ENCODE data around the gene CNKSR2. TPM values are rescaled to one million over a fixed set of nuclear protein-coding genes. Genes with fewer than 3 reads are reported as not detected.

The CNKSR2 gene
- total RNA-seq, 2 experiments from 2014 or later, result 14.4 to 14.8 TPM

DNA sequence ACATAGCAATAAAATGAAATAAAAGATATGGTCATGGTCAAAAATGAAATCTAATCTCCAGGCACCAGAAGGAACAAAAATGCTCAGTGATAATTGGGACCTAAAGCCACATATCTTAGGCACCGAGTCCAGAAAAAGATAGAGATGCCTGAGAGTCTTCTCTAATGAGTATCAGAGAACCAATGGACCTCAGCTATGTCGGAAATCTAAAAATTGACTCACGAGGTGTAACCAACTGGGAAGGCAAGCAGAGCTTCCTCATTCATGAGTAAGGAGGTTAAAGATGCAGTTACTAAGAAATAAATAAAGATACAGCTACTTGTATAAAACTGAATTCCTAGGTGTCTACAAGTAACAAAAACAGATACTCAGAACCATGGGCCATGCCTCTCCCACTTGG is 211.8 kb downstream of the CNKSR2 start:
- peaks cover 14% of the 10 kb centered on the region for H3K36me3 Mint-ChIP-seq (ENCODE audit: low read depth)
- no peak overlapping the region for H3K4me3 ChIP-seq (ENCODE audit: low read length)
- no peaks in the 10 kb centered on the region for H3K27me3 Mint-ChIP-seq
- no peak for ATAC-seq (ENCODE audit: poor library complexity)
- H3K27ac Mint-ChIP-seq, result no peak overlapping the region
- TF ChIP-seq, protein P1, sequence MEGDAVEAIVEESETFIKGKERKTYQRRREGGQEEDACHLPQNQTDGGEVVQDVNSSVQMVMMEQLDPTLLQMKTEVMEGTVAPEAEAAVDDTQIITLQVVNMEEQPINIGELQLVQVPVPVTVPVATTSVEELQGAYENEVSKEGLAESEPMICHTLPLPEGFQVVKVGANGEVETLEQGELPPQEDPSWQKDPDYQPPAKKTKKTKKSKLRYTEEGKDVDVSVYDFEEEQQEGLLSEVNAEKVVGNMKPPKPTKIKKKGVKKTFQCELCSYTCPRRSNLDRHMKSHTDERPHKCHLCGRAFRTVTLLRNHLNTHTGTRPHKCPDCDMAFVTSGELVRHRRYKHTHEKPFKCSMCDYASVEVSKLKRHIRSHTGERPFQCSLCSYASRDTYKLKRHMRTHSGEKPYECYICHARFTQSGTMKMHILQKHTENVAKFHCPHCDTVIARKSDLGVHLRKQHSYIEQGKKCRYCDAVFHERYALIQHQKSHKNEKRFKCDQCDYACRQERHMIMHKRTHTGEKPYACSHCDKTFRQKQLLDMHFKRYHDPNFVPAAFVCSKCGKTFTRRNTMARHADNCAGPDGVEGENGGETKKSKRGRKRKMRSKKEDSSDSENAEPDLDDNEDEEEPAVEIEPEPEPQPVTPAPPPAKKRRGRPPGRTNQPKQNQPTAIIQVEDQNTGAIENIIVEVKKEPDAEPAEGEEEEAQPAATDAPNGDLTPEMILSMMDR (IDR thresholded peaks at IDR 0.05), result no peak
- DNase-seq, result no peak
- no peaks in the 10 kb centered on the region for H3K36me3 ChIP-seq (ENCODE audit: insufficient read depth, low read length)
- no peak overlapping the region for H3K27ac ChIP-seq (ENCODE audit: low read depth in 1 of 2, low read length in 2 of 2)
- peaks cover 23% of the 10 kb centered on the region for H3K4me1 Mint-ChIP-seq (ENCODE audit: low read depth)
- intact Hi-C loops (cut with DNase I, micrococcal nuclease), result no loop called here
- CTCF ChIA-PET, result no interaction called here
- peaks cover 5% of the 10 kb centered on the region for H3K9me3 Mint-ChIP-seq
- POLR2A ChIA-PET, result no interaction called here
- H3K4me3 Mint-ChIP-seq, result no peak overlapping the region
- no peaks in the 10 kb centered on the region for H3K4me1 ChIP-seq (ENCODE audit: insufficient read depth, low read length)
- no peaks in the 10 kb centered on the region for H3K27me3 ChIP-seq (ENCODE audit: control insufficient read depth in 1 of 2, insufficient read depth in 2 of 2, low read length in 2 of 2)
- H3K9me3 ChIP-seq (ENCODE audit: control insufficient read depth in 1 of 2, insufficient read depth in 1 of 2, low read length in 2 of 2), result peaks cover 0 to 11% of the 10 kb centered on the region in 2 experiments

DNA sequence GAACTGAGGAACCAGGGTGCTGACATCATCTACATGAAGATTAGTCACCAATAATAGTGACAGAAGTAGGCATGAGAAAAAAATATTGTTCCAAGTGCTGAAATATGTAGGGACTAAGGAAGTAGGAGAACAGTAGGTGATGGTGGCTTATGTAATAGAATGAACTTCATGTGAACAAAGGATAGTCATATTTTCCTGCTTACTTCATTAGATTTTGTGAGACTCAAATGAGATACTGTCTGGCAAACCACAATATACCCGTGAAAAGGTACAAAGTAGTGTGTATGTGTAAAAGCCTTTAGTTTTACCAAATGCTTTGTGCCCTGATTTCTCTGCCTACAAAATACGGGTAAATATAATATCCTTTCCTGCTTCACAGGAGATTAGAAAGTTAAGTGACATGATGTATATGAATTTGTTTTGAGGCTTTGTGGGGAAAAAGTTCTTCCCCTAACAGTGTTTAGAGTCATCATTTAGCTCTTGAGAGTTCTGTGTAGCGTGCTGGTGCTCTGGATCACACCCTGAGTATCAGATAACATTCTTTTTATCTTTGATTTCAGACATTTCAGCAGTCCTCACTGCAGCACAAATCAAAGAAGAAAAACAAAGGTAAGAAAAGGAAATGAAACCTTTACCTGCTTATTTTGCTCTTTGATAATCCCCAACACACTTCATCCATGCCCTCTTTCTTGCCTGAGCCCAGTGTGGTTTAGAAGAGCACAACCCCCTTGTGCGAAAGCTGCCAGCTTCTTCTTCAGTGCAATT is 216.0 kb downstream of the CNKSR2 start:
- H3K27me3 Mint-ChIP-seq, result no peaks in the 10 kb centered on the region
- peak in 4 of 14 experiments; percentile 4 to 28 (median 12) for DNase-seq

DNA sequence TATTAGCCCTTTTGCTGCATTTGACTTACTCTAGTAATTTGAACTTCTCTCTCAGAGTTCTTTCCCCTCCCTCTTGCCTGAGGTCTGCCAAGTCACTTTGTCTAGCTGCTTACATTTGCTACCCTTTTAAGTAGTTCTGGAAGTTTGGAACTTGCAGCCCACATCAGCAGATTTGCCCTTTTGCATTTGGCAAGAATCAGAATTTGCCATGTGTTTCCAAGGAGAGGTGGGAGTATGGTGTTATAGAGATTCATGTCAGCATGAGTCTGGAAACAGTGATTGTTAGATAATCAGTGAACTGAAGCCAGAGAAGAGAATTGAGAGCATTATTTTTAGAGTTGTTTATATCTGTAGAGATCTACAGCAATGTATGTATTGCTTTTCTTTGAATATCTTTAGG is 231.8 kb downstream of the CNKSR2 start:
- no peaks in the 10 kb centered on the region for H3K4me1 ChIP-seq (ENCODE audit: insufficient read depth, low read length)

More for the DNA sequence above, 216.0 kb downstream of the CNKSR2 start:
- Histone ChIP-seq H3K4me1 (ENCODE audit: insufficient read depth, low read length) (no peaks in the 10 kb centered on the region), H3K9me3 (ENCODE audit: control insufficient read depth in 1 of 2, insufficient read depth in 1 of 2, low read length in 2 of 2) (peaks cover 0 to 11% of the 10 kb centered on the region in 2 experiments), H3K36me3 (ENCODE audit: insufficient read depth, low read length) (no peaks in the 10 kb centered on the region), H3K27me3 (ENCODE audit: control insufficient read depth in 1 of 2, insufficient read depth in 2 of 2, low read length in 2 of 2) (no peaks in the 10 kb centered on the region), H3K4me3 (ENCODE audit: low read length) (no peak overlapping the region), H3K27ac (ENCODE audit: low read depth in 1 of 2, low read length in 2 of 2) (peak overlapping the region in 1 of 2 donors; percentile 21)
- Mint-ChIP-seq H3K4me3 (peak overlapping the region; percentile 40), H3K9me3 (peaks cover 5% of the 10 kb centered on the region), H3K27ac (peak overlapping the region; percentile 88), H3K4me1 (ENCODE audit: low read depth) (peaks cover 24% of the 10 kb centered on the region), H3K36me3 (ENCODE audit: low read depth) (peaks cover 15% of the 10 kb centered on the region)
- CTCF ChIA-PET, result no interaction called here
- TF ChIP-seq, protein P1 (IDR thresholded peaks at IDR 0.05), result no peak
- POLR2A ChIA-PET, result interaction anchor here (0.7 kb wide), 1 partner anchor 216 kb away, joined by 3 read pairs; the partner anchor contains the start of gene CNKSR2
- intact Hi-C loops (cut with DNase I, micrococcal nuclease), result no loop called here
- ATAC-seq (ENCODE audit: poor library complexity), result peak; percentile 88

More for the DNA sequence above, 231.8 kb downstream of the CNKSR2 start:
- no peaks in the 10 kb centered on the region for H3K36me3 ChIP-seq (ENCODE audit: insufficient read depth, low read length)
- POLR2A ChIA-PET, result no interaction called here
- Mint-ChIP-seq H3K36me3 (ENCODE audit: low read depth) (peaks cover 56% of the 10 kb centered on the region), H3K4me3 (no peak overlapping the region), H3K27ac (no peak overlapping the region), H3K4me1 (ENCODE audit: low read depth) (no peaks in the 10 kb centered on the region), H3K9me3 (no peaks in the 10 kb centered on the region), H3K27me3 (no peaks in the 10 kb centered on the region)
- no peak overlapping the region for H3K4me3 ChIP-seq (ENCODE audit: low read length)
- no peaks in the 10 kb centered on the region for H3K9me3 ChIP-seq (ENCODE audit: control insufficient read depth in 1 of 2, insufficient read depth in 1 of 2, low read length in 2 of 2)
- no peaks in the 10 kb centered on the region for H3K27me3 ChIP-seq (ENCODE audit: control insufficient read depth in 1 of 2, insufficient read depth in 2 of 2, low read length in 2 of 2)
- TF ChIP-seq, protein P1 (IDR thresholded peaks at IDR 0.05), result no peak
- intact Hi-C loops (cut with DNase I, micrococcal nuclease), result no loop called here
- DNase-seq (no peak), ATAC-seq (ENCODE audit: poor library complexity) (no peak)
- no peak overlapping the region for H3K27ac ChIP-seq (ENCODE audit: low read depth in 1 of 2, low read length in 2 of 2)
- CTCF ChIA-PET, result no interaction called here

Measured in CD4-positive, alpha-beta T cell (primary cell).